Bronchial epithelial cell (primary cell): Measurements from ENCODE around the gene CFAP300. TPM values are rescaled to one million over a fixed set of nuclear protein-coding genes. Genes with fewer than 3 reads are reported as not detected.

ENCODE experiments used
- DNase-seq: peaks from one replicate; pipeline ENCODE4 v3.0.0-alpha.2; 2010; ENCODE audit warnings: low read depth
- FAIRE-seq: peaks from 2 replicates; lab custom pipeline; 2011; peaks lifted over from hg19 to GRCh38; lab: Jason Lieb, UNC
- H3K27me3 ChIP-seq: 2 replicates; pipeline ENCODE4 v1.5.1; 2011; ENCODE audit warnings: low read length; ENCODE audit not compliant: control insufficient read depth, insufficient read depth
- H3K36me3 ChIP-seq: 2 replicates; pipeline ENCODE4 v1.5.1; 2011; ENCODE audit warnings: low read length; ENCODE audit not compliant: control insufficient read depth, insufficient read depth
- H3K4me3 ChIP-seq: 2 replicates; pipeline ENCODE4 v1.5.1; 2011; ENCODE audit warnings: mild to moderate bottlenecking, low read depth, low read length, control low read depth
- total RNA-seq: library from RNA; depleted of rRNA; stranded (reverse); fragments of >200 nt; gene quantifications from 2 replicates; pipeline ENCODE4 v1.2.1, GENCODE V29; 2014
- TF ChIP-seq, protein P1 (sequence below): IDR thresholded peaks from 2 replicates; pipeline ENCODE4 v1.5.1; 2011; ENCODE audit warnings: mild to moderate bottlenecking, moderate library complexity, low read length, control low read depth, inconsistent platforms; ENCODE audit not compliant: insufficient read depth, severe bottlenecking

The CFAP300 gene
- total RNA-seq, 1 donor from 2014 or later, result 4.7 TPM

DNA sequence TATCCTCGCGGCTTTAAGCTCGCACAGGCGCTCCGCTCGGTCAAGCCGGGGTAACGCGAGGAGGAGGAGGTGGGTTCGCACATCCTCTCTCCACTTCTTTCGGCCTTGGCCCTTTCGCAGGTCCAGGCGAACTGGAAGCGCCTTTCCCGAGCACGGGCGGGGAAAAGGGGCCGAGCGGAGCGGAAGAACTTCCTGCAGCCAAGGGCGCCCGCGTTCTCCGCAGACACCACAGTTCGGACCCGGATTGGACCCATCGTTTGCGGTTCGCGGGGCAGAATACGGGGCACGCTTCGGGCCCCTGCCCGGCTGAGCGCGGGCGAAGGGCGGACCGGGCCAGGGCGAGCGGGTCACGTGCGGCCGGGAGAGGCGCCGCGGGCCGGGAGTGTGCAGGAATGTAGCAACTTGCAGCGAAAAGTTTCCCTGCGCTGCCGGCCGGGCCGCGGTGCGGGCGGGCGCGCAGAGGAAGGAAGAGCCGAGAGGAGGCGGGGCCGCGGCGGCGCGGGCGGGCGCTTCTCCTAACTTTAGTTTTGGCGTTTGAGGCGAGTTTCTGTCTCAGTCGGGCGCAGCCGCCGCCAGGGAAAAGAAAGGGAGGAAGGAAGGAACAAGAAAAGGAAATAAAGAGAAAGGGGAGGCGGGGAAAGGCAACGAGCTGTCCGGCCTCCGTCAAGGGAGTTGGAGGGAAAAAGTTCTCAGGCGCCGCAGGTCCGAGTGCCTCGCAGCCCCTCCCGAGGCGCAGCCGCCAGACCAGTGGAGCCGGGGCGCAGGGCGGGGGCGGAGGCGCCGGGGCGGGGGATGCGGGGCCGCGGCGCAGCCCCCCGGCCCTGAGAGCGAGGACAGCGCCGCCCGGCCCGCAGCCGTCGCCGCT, 62.9 kb downstream of the CFAP300 start, which contains the start of gene YAP1:
YAP1 (plus strand) TSS at position 552 of the 865 bp plus-strand sequence. CDS start 402 bp downstream, outside the sequence.
- Histone ChIP-seq H3K36me3 (no peaks in the 10 kb centered on the region), H3K27me3 (no peaks in the 10 kb centered on the region), H3K4me3 (peak within 1 kb of the TSS; percentile 96)
- DNase-seq (peak; percentile 67), FAIRE-seq (no peak)
- TF ChIP-seq, protein P1, sequence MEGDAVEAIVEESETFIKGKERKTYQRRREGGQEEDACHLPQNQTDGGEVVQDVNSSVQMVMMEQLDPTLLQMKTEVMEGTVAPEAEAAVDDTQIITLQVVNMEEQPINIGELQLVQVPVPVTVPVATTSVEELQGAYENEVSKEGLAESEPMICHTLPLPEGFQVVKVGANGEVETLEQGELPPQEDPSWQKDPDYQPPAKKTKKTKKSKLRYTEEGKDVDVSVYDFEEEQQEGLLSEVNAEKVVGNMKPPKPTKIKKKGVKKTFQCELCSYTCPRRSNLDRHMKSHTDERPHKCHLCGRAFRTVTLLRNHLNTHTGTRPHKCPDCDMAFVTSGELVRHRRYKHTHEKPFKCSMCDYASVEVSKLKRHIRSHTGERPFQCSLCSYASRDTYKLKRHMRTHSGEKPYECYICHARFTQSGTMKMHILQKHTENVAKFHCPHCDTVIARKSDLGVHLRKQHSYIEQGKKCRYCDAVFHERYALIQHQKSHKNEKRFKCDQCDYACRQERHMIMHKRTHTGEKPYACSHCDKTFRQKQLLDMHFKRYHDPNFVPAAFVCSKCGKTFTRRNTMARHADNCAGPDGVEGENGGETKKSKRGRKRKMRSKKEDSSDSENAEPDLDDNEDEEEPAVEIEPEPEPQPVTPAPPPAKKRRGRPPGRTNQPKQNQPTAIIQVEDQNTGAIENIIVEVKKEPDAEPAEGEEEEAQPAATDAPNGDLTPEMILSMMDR, result peak; percentile 2

DNA sequence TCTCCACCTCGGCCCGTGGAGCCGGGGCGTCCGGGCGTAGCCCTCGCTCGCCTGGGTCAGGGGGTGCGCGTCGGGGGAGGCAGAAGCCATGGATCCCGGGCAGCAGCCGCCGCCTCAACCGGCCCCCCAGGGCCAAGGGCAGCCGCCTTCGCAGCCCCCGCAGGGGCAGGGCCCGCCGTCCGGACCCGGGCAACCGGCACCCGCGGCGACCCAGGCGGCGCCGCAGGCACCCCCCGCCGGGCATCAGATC, 63.4 kb downstream of the CFAP300 start:
- TF ChIP-seq, protein P1, result no peak
- FAIRE-seq (no peak), DNase-seq (no peak)
- Histone ChIP-seq H3K4me3 (peak overlapping the region; percentile 96), H3K27me3 (no peaks in the 10 kb centered on the region), H3K36me3 (no peaks in the 10 kb centered on the region)

DNA sequence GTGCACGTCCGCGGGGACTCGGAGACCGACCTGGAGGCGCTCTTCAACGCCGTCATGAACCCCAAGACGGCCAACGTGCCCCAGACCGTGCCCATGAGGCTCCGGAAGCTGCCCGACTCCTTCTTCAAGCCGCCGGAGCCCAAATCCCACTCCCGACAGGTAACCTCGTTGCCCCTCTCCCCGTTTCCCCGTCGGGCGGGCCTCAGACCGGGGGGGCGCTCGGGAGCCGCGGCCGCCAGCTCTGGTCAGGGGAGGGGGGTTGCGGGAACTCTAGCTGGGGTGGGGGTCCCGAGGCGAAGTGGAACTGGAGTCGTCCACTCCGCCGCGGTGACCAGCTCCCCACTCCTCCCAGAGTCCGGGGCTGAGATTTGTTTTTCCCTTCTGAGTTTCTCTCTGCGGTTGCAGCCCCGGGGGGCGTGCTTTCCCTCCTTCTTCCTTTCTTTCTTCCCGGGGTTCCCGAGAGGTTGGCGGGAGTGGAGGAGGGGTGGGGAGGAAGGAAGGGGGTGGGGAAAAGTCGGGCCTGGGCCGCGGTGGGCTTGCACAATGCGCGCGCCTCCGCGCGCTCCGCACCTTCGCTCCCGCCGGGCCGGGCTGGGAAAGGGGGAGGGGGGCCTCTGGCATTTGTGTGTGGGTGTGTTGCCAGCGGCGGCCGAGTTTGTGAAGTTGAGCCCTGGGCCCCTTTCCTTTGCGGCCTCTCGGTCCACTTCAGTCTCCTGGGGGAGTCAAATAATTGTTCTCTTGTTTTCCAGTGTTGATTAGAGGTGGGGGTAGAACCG, 64.0 kb downstream of the CFAP300 start:
- H3K4me3 ChIP-seq, result peak overlapping the region; percentile 96
- TF ChIP-seq, protein P1, result peak; percentile 23
- FAIRE-seq, result no peak
- peak; percentile 58 for DNase-seq
- H3K27me3 ChIP-seq, result no peaks in the 10 kb centered on the region
- no peaks in the 10 kb centered on the region for H3K36me3 ChIP-seq

DNA sequence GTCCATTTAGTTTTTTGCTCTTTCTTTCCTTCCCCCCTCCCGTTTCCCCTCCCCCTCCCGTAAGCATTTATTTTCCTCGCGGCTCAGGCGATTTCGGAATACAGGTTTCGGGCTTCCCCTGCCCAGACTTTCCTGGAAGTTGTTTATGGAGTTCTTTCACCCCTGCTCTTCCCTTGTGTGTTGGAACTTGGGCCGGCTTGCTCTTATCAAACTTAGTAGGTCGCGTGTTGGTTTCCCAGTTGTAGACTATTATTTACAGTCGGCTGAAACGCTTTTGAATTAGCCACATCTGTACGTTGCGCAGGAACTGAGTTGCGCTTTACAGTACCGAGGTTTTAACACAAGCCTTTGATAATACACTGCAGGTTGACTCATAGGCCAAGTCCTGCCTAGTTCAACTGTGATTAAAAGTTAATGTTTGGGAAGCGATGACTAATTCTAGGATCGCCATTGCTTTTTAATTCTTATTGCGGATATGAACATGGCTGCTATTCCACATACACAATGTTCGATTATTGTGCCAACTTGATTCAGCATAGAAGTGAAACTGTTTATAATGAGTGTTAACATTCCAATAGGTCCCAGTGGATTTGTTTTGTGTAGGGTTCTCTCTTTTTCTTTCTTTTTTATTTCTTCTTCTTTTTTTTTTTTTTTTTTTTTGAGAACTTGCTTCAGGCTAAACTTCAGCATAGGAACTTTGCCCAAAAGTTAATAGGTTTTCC, 64.7 kb downstream of the CFAP300 start:
- no peaks in the 10 kb centered on the region for H3K27me3 ChIP-seq
- peak overlapping the region; percentile 96 for H3K4me3 ChIP-seq
- H3K36me3 ChIP-seq, result no peaks in the 10 kb centered on the region
- DNase-seq, result peak; percentile 96
- peak; percentile 95 for FAIRE-seq
- TF ChIP-seq, protein P1, result no peak

DNA sequence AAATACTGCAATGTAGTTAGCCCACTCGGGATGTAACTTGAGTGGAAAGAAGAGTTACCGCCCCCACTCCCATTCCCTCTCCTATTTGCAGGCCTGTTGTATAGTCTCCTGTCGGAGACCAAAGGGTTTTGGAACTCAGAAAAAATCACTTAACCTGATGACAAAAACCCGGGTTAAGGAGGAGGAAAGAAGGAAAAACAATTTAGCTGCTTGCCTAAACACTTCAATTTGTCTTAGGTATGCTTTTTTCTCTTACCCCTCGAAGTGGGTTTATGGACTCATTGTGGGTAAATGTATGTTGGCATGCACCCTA, 65.2 kb downstream of the CFAP300 start:
- DNase-seq, result no peak
- no peaks in the 10 kb centered on the region for H3K36me3 ChIP-seq
- H3K4me3 ChIP-seq, result peak overlapping the region; percentile 96
- no peaks in the 10 kb centered on the region for H3K27me3 ChIP-seq
- TF ChIP-seq, protein P1, result no peak
- no peak for FAIRE-seq
